Gastrocnemius medialis (tissue), 4 donors: Measurements from ENCODE around the gene NCK2. TPM values are rescaled to one million over a fixed set of nuclear protein-coding genes. Genes with fewer than 3 reads are reported as not detected.

Source experiments
- ATAC-seq, 2 donors: fragments of 150-250 bp; one replicate each; pipeline ENCODE4 v1.9.1; 2016
- DNase-seq, 2 donors: peaks; one replicate each; pipeline ENCODE4 v3.0.0-alpha.2; 2019
- H3K27ac ChIP-seq, 4 donors: fragments of 200-600 bp; sonication (generic); 1 replicate in 1 of 4; 2 replicates in 3 of 4; pipeline ENCODE4 v1.5.1; 2016 to 2018; ENCODE audit warnings: mild to moderate bottlenecking in 2 of 4, moderate library complexity in 1 of 4
- H3K27me3 ChIP-seq, 3 donors: fragments of 200-600 bp; sonication (generic) in 2 of 3; 1 replicate in 1 of 3; 2 replicates in 2 of 3; pipeline versions ENCODE4 v1.5.1 to v1.6.0; 2016 to 2019; ENCODE audit warnings: mild to moderate bottlenecking in 1 of 3, moderate library complexity in 1 of 3
- H3K36me3 ChIP-seq, 2 donors: fragments of 200-600 bp; sonication (generic) in 1 of 2; one replicate each; pipeline ENCODE4 v1.5.1; 2017 to 2018
- H3K4me1 ChIP-seq, 2 donors: fragments of 200-600 bp; sonication (generic) in 1 of 2; one replicate each; pipeline ENCODE4 v1.5.1; 2016 to 2017; ENCODE audit warnings: mild to moderate bottlenecking in 2 of 2
- H3K4me3 ChIP-seq, 4 donors: fragments of 200-600 bp; sonication (generic) in 3 of 4; 1 replicate in 1 of 4; 2 replicates in 3 of 4; pipeline ENCODE4 v1.5.1; 2016 to 2019; ENCODE audit warnings: mild to moderate bottlenecking in 2 of 4
- H3K9me3 ChIP-seq, 3 donors: fragments of 200-600 bp; sonication (generic) in 2 of 3; 1 replicate in 1 of 3; 2 replicates in 2 of 3; pipeline ENCODE4 v1.5.1; 2016 to 2019
- POLR2A ChIP-seq, 2 donors: fragments of 450-650 bp; IDR thresholded peaks; one replicate each; pipeline ENCODE4 v1.6.1; 2017; ENCODE audit warnings: antibody characterized with exemption in 2 of 2, mild to moderate bottlenecking in 2 of 2, moderate library complexity in 2 of 2
- in situ Hi-C, 4 donors: fragments of 200-750 bp; cut with MboI; loops; one replicate each; pipeline versions ENCODE4 v1.15.0 to v1.8.0; 2017; ENCODE audit warnings: low sequenced_read_pairs in 4 of 4
- intact Hi-C: fragments of 100-400 bp; cut with DNase I; formaldehyde crosslinking; loops from one replicate; pipeline ENCODE4 v1.15.1; 2023; ENCODE audit warnings: low total_unique reads
- total RNA-seq, 4 donors: library from RNA; depleted of rRNA; stranded (reverse); fragments of >200 nt; gene quantifications; one replicate each; pipeline versions ENCODE4 v1.1.0 to v1.2.3, GENCODE V29; 2016
- TF ChIP-seq, protein P1 (sequence below), 5 experiments: fragments of 450-650 bp in 3 of 5; fragments of 200-600 bp in 2 of 5; sonication (generic) in 2 of 5; IDR thresholded peaks in 4 of 5; conservative IDR thresholded peaks in 1 of 5; 1 replicate in 4 of 5; 2 replicates in 1 of 5; pipeline ENCODE4 v1.5.1; 2016 to 2019; ENCODE audit warnings: antibody characterized with exemption in 5 of 5, mild to moderate bottlenecking in 3 of 5, moderate library complexity in 3 of 5

NCK2 gene
- total RNA-seq, 4 donors from 2014 or later = 46.7 to 86.1 (median 57.9) TPM

DNA sequence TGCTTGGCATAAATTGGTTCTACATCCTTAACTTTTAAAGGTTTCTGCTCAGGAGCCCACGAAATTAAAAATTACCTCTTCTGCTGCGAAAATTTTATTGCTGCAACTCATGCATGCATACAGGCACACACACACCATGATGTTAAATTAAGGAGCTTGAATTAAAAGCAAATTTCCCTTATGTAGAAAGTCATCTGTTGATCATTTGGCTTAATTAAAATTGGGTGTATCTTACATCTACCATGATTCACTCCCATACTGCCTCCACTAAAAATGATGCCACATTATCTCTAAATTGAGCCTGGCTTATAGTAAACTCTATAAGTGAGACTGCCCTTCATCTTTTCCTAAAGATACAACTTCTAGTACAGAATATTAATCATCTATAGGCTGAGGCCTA lies 145.4 kb downstream of the NCK2 start:
- no peak for TF ChIP-seq POLR2A (IDR thresholded peaks at IDR 0.05)
- TF ChIP-seq, protein P1, sequence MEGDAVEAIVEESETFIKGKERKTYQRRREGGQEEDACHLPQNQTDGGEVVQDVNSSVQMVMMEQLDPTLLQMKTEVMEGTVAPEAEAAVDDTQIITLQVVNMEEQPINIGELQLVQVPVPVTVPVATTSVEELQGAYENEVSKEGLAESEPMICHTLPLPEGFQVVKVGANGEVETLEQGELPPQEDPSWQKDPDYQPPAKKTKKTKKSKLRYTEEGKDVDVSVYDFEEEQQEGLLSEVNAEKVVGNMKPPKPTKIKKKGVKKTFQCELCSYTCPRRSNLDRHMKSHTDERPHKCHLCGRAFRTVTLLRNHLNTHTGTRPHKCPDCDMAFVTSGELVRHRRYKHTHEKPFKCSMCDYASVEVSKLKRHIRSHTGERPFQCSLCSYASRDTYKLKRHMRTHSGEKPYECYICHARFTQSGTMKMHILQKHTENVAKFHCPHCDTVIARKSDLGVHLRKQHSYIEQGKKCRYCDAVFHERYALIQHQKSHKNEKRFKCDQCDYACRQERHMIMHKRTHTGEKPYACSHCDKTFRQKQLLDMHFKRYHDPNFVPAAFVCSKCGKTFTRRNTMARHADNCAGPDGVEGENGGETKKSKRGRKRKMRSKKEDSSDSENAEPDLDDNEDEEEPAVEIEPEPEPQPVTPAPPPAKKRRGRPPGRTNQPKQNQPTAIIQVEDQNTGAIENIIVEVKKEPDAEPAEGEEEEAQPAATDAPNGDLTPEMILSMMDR (IDR thresholded peaks at IDR 0.05 in 4 of 5, conservative IDR thresholded peaks at IDR 0.05 in 1 of 5) = no peak
- Histone ChIP-seq H3K27ac (no peak overlapping the region), H3K4me1 (peaks cover 23 to 39% of the 10 kb centered on the region in 2 donors), H3K27me3 (no peaks in the 10 kb centered on the region), H3K9me3 (no peaks in the 10 kb centered on the region), H3K36me3 (peaks cover 0 to 7% of the 10 kb centered on the region in 2 donors), H3K4me3 (no peak overlapping the region)
- in situ Hi-C loops (no loop called here), intact Hi-C loops (no loop called here)
- ATAC-seq = no peak
- DNase-seq = no peak

DNA sequence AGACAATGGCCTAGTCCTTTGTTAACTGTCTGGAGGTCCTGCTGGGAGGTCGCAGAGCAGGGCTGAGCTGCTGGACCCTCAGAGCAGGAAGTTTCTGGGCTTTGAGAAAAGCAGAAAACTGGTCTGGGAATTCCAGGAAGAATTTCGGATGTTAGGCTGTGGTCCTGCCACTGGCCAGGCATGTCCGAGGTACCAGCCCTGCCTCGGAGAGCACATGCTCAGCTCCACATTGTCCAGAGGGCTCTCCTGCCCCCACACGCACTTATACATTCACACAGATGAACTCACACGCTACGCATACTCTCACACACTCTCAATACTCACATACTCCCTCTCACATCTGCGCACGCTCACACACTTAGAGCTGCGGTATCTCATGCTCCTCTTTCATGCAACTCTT lies 146.1 kb downstream of the NCK2 start:
- Histone ChIP-seq H3K27me3 (no peaks in the 10 kb centered on the region), H3K27ac (no peak overlapping the region), H3K4me3 (no peak overlapping the region), H3K9me3 (no peaks in the 10 kb centered on the region), H3K36me3 (peaks cover 0 to 7% of the 10 kb centered on the region in 2 donors), H3K4me1 (peaks cover 21 to 39% of the 10 kb centered on the region in 2 donors)
- no peak for ATAC-seq
- DNase-seq = no peak
- in situ Hi-C loops (no loop called here), intact Hi-C loops (no loop called here)
- TF ChIP-seq, protein P1 (IDR thresholded peaks at IDR 0.05 in 4 of 5, conservative IDR thresholded peaks at IDR 0.05 in 1 of 5) = no peak
- no peak for TF ChIP-seq POLR2A (IDR thresholded peaks at IDR 0.05)

DNA sequence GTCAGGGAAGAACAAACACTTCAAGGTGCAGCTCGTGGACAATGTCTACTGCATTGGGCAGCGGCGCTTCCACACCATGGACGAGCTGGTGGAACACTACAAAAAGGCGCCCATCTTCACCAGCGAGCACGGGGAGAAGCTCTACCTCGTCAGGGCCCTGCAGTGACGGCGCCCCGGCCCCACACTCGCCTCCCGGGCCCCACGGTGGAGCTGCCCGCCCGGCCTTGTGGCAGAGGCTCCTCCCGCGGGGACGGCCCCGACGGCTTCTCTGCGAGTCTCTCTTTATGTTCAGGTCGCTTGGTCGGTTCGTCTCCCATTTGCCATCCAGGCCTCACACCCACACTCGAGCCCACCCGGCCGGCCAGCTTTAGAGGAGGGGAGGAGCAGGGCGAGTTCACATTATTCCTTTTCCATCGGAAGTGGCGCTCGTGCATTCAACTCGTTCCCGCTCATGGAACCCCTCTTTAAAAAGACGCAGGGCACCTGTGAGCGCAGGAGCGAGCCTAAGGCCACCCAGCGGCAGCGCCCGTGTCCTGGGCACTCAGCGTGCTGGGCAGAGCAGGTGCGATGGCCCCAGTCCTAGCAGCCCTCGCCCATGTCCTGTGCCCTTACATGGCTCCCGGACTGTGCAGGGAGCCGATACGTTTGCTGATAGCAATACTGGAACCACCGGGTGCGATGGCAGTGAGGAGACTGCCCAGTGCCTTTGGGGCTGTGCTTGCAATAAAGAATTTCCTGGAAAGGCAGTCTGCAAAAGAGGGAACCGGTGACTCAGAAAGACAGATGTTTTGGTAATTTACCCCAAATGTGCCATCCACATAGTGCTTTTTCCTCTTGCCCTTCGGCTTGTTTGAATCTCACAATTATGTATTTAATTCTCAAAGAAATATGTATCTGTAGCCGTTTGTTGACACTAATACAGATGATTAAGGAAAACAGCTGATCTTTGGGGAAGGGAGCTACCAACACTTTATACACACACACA lies 148.6 kb downstream of the NCK2 start:
- Histone ChIP-seq H3K27ac (no peak overlapping the region), H3K36me3 (peaks cover 0 to 7% of the 10 kb centered on the region in 2 donors), H3K4me1 (peaks cover 16 to 30% of the 10 kb centered on the region in 2 donors), H3K9me3 (no peaks in the 10 kb centered on the region), H3K27me3 (no peaks in the 10 kb centered on the region), H3K4me3 (no peak overlapping the region)
- DNase-seq (no peak), ATAC-seq (no peak)
- in situ Hi-C loops (no loop called here), intact Hi-C loops (no loop called here)
- TF ChIP-seq POLR2A (IDR thresholded peaks at IDR 0.05) = no peak
- TF ChIP-seq, protein P1 (IDR thresholded peaks at IDR 0.05 in 4 of 5, conservative IDR thresholded peaks at IDR 0.05 in 1 of 5) = no peak

DNA sequence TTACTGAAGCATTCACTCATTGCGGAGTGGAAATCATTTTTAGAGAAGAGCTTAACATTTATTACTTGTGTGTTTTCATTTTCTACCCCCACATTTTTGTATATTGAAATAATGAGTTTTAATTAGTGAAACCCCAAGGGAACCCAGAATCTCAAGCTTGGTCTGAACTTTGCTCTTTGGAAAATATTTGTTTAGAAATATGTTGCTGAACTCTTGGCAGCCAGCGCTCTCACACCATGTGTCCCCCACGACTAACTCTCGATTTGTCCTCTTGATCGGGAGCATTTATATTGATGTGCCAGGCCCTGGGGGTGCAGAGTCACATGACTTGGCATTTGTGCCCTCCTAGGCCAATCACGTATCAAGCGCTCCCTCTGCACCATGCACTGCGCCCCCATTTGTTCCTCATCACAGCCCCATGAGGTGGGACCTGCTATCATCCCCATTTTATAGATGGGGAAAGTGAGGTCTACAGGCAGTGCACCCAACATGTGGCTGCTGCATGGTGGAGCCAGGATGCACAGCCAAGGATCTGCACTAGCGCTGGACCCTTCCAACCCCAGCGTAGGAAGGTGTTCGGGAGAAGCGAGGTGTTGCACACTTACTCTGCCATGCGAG lies 149.7 kb downstream of the NCK2 start:
- TF ChIP-seq POLR2A (IDR thresholded peaks at IDR 0.05) = no peak
- TF ChIP-seq, protein P1 (IDR thresholded peaks at IDR 0.05 in 4 of 5, conservative IDR thresholded peaks at IDR 0.05 in 1 of 5) = no peak
- no peak for DNase-seq
- Histone ChIP-seq H3K9me3 (no peaks in the 10 kb centered on the region), H3K4me1 (peaks cover 16 to 30% of the 10 kb centered on the region in 2 donors), H3K36me3 (peaks cover 0 to 7% of the 10 kb centered on the region in 2 donors), H3K27ac (no peak overlapping the region), H3K4me3 (no peak overlapping the region), H3K27me3 (no peaks in the 10 kb centered on the region)
- in situ Hi-C loops = no loop called here
- intact Hi-C loops = no loop called here
- no peak for ATAC-seq
